ENCODE results near the gene RPS18. TPM values are rescaled to one million over a fixed set of nuclear protein-coding genes. Genes with fewer than 3 reads are reported as not detected.

Gene RPS18
- polyA plus RNA-seq, 2 of the 4 experiments (the other 2 are of a cell fraction) = 3,426 to 3,611 TPM

DNA sequence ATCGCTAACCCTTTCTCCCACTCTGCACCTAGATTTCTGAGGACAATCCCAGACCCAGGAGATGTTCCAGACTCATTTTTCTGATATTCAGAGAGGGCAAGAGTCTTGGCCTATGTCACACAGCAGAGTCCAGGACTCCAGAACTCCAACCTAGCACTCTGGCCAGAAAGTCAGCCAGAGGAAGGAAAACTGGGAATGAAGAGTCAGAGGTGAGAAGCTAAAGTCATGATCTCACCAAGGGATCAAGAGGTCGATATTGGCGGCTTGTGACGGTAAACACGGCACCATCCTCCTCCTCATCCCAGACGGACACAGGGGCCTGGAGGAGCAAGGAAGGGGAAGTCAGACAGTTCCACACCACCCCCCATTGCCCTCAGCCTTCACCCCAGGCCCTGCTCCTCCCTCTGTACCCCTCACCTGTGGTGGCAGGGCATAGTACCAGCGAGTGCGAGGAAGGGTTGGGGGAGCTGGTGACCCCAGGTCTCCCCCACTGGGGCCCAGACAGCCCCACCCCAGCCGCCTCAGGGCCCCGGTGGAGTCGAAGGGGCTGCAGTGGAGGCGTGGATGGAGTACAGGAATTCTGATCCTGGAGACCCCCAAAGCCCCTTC, 25.0 kb downstream of the RPS18 start:
- Histone ChIP-seq H3K4me2 (peak overlapping the region; percentile 86), H3K4me1 (peaks cover 4% of the 10 kb centered on the region; the same call in 1 of the 3 replicates), H3K27ac (peak overlapping the region in 1 of 2 experiments; percentile 98; a peak in 3 of 6 replicates), H3K4me3 (no peak overlapping the region), H3K9me3 (no peaks in the 10 kb centered on the region)
- ChIA-PET POLR2A (interaction anchor here (1.1 to 1.6 kb wide), 3 partner anchors 20 to 25 kb away, joined by 4 to 10 read pairs (median 4); partner anchors contain the start of genes B3GALT4, RPS18, VPS52 and ZBTB22), CTCF (interaction anchor here (0.6 to 3.1 kb wide), 6 partner anchors 8 to 414 kb away, joined by 3 to 12 read pairs (median 3); partner anchors contain the start of genes PFDN6, WDR46 and ZBTB22)
- WGBS (ENCODE audit: missing lambda C conversion rate) = 87% methylated on average over 8 of the region's 12 CpGs
- FAIRE-seq (no peak), DNase-seq (ENCODE audit: low read depth in 1 of 2, low spot score in 1 of 2) (no peak), ATAC-seq (no peak)
- TF ChIP-seq KDM1A (IDR thresholded peaks at IDR 0.05; ENCODE audit: low read depth) (0 out of 2 replicates have a peak, but pooled peaks have one; percentile 32), RNF2 (IDR thresholded peaks at IDR 0.05; ENCODE audit: borderline replicate concordance, low read depth) (no peak), CHD4 (IDR thresholded peaks at IDR 0.05; ENCODE audit: borderline replicate concordance) (no peak), ZFP36 (IDR thresholded peaks at IDR 0.05; ENCODE audit: borderline replicate concordance, partially characterized antibody) (peak; percentile 76), ZNF302 (CRISPR knock-in tag; IDR thresholded peaks at IDR 0.05) (no peak), ATOH8 (CRISPR knock-in tag; IDR thresholded peaks at IDR 0.05; ENCODE audit: low read depth) (no peak), HDAC2 (IDR thresholded peaks at IDR 0.05) (no peak), NPAS2 (CRISPR knock-in tag; IDR thresholded peaks at IDR 0.05; ENCODE audit: borderline replicate concordance) (no peak)
- TF ChIP-seq, protein P1, sequence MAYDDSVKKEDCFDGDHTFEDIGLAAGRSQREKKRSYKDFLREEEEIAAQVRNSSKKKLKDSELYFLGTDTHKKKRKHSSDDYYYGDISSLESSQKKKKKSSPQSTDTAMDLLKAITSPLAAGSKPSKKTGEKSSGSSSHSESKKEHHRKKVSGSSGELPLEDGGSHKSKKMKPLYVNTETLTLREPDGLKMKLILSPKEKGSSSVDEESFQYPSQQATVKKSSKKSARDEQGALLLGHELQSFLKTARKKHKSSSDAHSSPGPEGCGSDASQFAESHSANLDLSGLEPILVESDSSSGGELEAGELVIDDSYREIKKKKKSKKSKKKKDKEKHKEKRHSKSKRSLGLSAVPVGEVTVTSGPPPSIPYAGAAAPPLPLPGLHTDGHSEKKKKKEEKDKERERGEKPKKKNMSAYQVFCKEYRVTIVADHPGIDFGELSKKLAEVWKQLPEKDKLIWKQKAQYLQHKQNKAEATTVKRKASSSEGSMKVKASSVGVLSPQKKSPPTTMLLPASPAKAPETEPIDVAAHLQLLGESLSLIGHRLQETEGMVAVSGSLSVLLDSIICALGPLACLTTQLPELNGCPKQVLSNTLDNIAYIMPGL (CRISPR knock-in tag; IDR thresholded peaks at IDR 0.05; ENCODE audit: borderline replicate concordance) = no peak

- Histone ChIP-seq H3K4me3 (peak overlapping the region; percentile 53), H3K9me3 (no peaks in the 10 kb centered on the region), H3K4me2 (peak overlapping the region; percentile 86), H3K4me1 (peaks cover 4% of the 10 kb centered on the region; the same call in 1 of the 3 replicates), H3K27ac (peak overlapping the region; percentile 72 to 98; a peak in 5 of 6 replicates)
- 64% methylated on average over 12 of the region's 16 CpGs for WGBS (ENCODE audit: missing lambda C conversion rate)
- FAIRE-seq (no peak), ATAC-seq (peak; percentile 2 to 6; a peak in 3 of 6 replicates), DNase-seq (ENCODE audit: low read depth in 1 of 2, low spot score in 1 of 2) (no peak)
- ChIA-PET CTCF (interaction anchor here (0.6 to 3.1 kb wide), 4 partner anchors 8 to 414 kb away, joined by 3 to 12 read pairs (median 3); partner anchors contain the start of genes PFDN6 and WDR46), POLR2A (interaction anchor here (1.1 to 1.6 kb wide), 3 partner anchors 20 to 26 kb away, joined by 4 to 10 read pairs (median 4); partner anchors contain the start of genes B3GALT4, RPS18, VPS52 and ZBTB22)
- TF ChIP-seq ZNF302 (CRISPR knock-in tag; IDR thresholded peaks at IDR 0.05) (no peak), USF2 (IDR thresholded peaks at IDR 0.05) (peak; percentile 69)
These were observed 25.6 kb downstream of the RPS18 start for GRCh38 chr6:33297406-33297955.

- ATAC-seq (peak; percentile 54 to 75), DNase-seq (ENCODE audit: low read depth in 1 of 2, low spot score in 1 of 2) (peak; percentile 76 to 81), FAIRE-seq (no peak)
- H3K4me3 ChIP-seq = peak overlapping the region; percentile 53
- H3K4me2 ChIP-seq = peak overlapping the region; percentile 86
- CTCF ChIA-PET = interaction anchor here (1.3 to 3.8 kb wide), 4 partner anchors 9 to 17 kb away, joined by 3 to 40 read pairs (median 12); partner anchors contain the start of genes PFDN6, TAPBP and WDR46
- H3K9me3 ChIP-seq = no peaks in the 10 kb centered on the region
- peak overlapping the region; percentile 72 to 98 for H3K27ac ChIP-seq
- WGBS (ENCODE audit: missing lambda C conversion rate) = 3% methylated on average over 16 of the region's 42 CpGs
- POLR2A ChIA-PET = interaction anchor here (0.7 to 1.6 kb wide), 5 partner anchors 9 to 27 kb away, joined by 3 to 20 read pairs (median 4); partner anchors contain the start of genes B3GALT4, PFDN6, RPS18 and VPS52
- H3K4me1 ChIP-seq = peaks cover 4% of the 10 kb centered on the region; the same call in 1 of the 3 replicates
- TF ChIP-seq HOXB13 (CRISPR knock-in tag; IDR thresholded peaks at IDR 0.05; ENCODE audit: low read depth) (no peak), FOSB (CRISPR knock-in tag; IDR thresholded peaks at IDR 0.05) (no peak), NR3C1 (IDR thresholded peaks at IDR 0.05) (no peak), POLR2AphosphoS2 (conservative IDR thresholded peaks at IDR 0.05; ENCODE audit: low read length) (no peak), RCOR1 (IDR thresholded peaks at IDR 0.05; ENCODE audit: low read depth, low read length) (no peak), ZNF302 (CRISPR knock-in tag; IDR thresholded peaks at IDR 0.05) (no peak), JUN (IDR thresholded peaks at IDR 0.05) (no peak), RFX5 (IDR thresholded peaks at IDR 0.05) (no peak), RNF2 (IDR thresholded peaks at IDR 0.05; ENCODE audit: borderline replicate concordance, low read depth) (no peak), FOSL2 (IDR thresholded peaks at IDR 0.05) (no peak), FOSL2 (CRISPR knock-in tag; IDR thresholded peaks at IDR 0.05) (no peak)
These were observed 26.3 kb downstream of the RPS18 start for GRCh38 chr6:33297956-33298772.
